GM12874 (cell line): ENCODE data around the gene TGDS.

Experiments used
- CTCF ChIP-seq: IDR thresholded peaks from 2 replicates; pipeline ENCODE4 v1.5.1; 2011; ENCODE audit warnings: low read depth, mild to moderate bottlenecking, control low read depth, low read length, moderate library complexity; ENCODE audit not compliant: insufficient read depth

The TGDS gene

GRCh38 chr13:94558716-94559115 is 37.2 kb downstream of the TGDS start:
- TF ChIP-seq CTCF = no peak

GRCh38 chr13:94557684-94558235 is 38.2 kb downstream of the TGDS start:
- TF ChIP-seq CTCF = no peak

GRCh38 chr13:94556621-94557020 is 39.3 kb downstream of the TGDS start:
- no peak for TF ChIP-seq CTCF

GRCh38 chr13:94556041-94556440 is 39.9 kb downstream of the TGDS start:
- TF ChIP-seq CTCF = no peak

GRCh38 chr13:94553766-94554165 is 42.2 kb downstream of the TGDS start:
- TF ChIP-seq CTCF = no peak

- TF ChIP-seq CTCF = no peak
Measured at GRCh38 chr13:94552095-94552494, 43.9 kb downstream of the TGDS start.

GRCh38 chr13:94550062-94550738 is 45.8 kb downstream of the TGDS start:
- no peak for TF ChIP-seq CTCF
